K562 (cell line): ENCODE measurements around the gene MIX23. TPM values are rescaled to one million over a fixed set of nuclear protein-coding genes. Genes with fewer than 3 reads are reported as not detected.
A peak's percentile ranks its signal among the peaks of the same experiment; 100 is the strongest.

Experiments used
- EP300 ChIP-seq: IDR thresholded peaks from 2 replicates; pipeline ENCODE4 v1.6.1; 2012; ENCODE audit warnings: low read length, improper control_type of control experiment
- HDAC1 ChIP-seq, 2 experiments: fragments of 450-650 bp; IDR thresholded peaks; 2 replicates each; pipeline ENCODE4 v1.6.1; 2016 to 2017; ENCODE audit warnings: inconsistent platforms in 1 of 2, mild to moderate bottlenecking in 1 of 2, moderate library complexity in 1 of 2
- NCOA1 ChIP-seq: fragments of 450-650 bp; IDR thresholded peaks from 2 replicates; pipeline ENCODE4 v1.6.1; 2016; ENCODE audit warnings: low read depth
- PRPF4 ChIP-seq: fragments of 200-400 bp; formaldehyde crosslinking; IDR thresholded peaks from one replicate; pipeline ENCODE4 v1.6.1; 2017; ENCODE audit warnings: low read length, low read depth, mild to moderate bottlenecking; ENCODE audit not compliant: insufficient read depth, poor library complexity, severe bottlenecking
- STAT5A ChIP-seq: IDR thresholded peaks from 2 replicates; pipeline ENCODE4 v1.6.1; 2012; ENCODE audit warnings: low read length, inconsistent platforms, borderline replicate concordance
- TAL1 ChIP-seq: fragments of 450-650 bp; IDR thresholded peaks from 2 replicates; pipeline ENCODE4 v1.6.1; 2016; ENCODE audit warnings: mild to moderate bottlenecking
- THRB ChIP-seq: fragments of 450-650 bp; formaldehyde crosslinking; conservative IDR thresholded peaks from 2 replicates; pipeline ENCODE4 v1.4.0; 2022; ENCODE audit warnings: mild to moderate bottlenecking, missing genetic modification characterization
- TRIM24 ChIP-seq, 2 experiments: fragments of 450-650 bp; IDR thresholded peaks; 2 replicates each; pipeline ENCODE4 v1.6.1; 2016
- TSC22D4 ChIP-seq: fragments of 450-650 bp; IDR thresholded peaks from 2 replicates; pipeline ENCODE4 v1.6.1; 2016; ENCODE audit warnings: missing genetic modification characterization, missing biosample characterization, control low read depth
- UBTF ChIP-seq, 2 experiments: IDR thresholded peaks; 2 replicates each; pipeline ENCODE4 v1.6.1; 2012; ENCODE audit warnings: improper control_type of control experiment in 2 of 2, low read depth in 2 of 2, low read length in 2 of 2, borderline replicate concordance in 1 of 2
- ZNF79 ChIP-seq: fragments of 250-450 bp; sonication (Bioruptor Pico); IDR thresholded peaks from 2 replicates; pipeline ENCODE4 v1.4.0; 2020; ENCODE audit warnings: low read depth, mild to moderate bottlenecking, moderate library complexity
- polyA plus RNA-seq, 8 experiments: library from polyadenylated mRNA; depleted of rRNA in 4 of 8; stranded (reverse) in 5 of 8; unstranded in 3 of 8; fragments of >200 nt; fragmentation: Nextera tagmentation in 2 of 8; fragmentation: Illumina TruSeq in 1 of 8; extraction: Ambion mirVana in 2 of 8; extraction: Trizol in 1 of 8; gene quantifications; 2 replicates each; pipeline versions ENCODE4 v1.2.1 to v1.2.3, GENCODE V29; 2011 to 2014; ENCODE audit warnings: inconsistent platforms in 1 of 8, missing spikeins in 1 of 8
- total RNA-seq, 7 experiments: library from RNA; depleted of rRNA in 6 of 7; stranded (reverse); fragments of >200 nt in 6 of 7; fragmentation: Illumina TruSeq in 2 of 7; extraction: Trizol in 2 of 7; gene quantifications; 2 replicates each; pipeline versions ENCODE4 v1.2.1 to v1.2.3, GENCODE V29; 2011 to 2021; ENCODE audit warnings: low replicate concordance in 1 of 7
- TF ChIP-seq, protein P1 (sequence below), 2 experiments: fragments of 450-650 bp in 1 of 2; sonication (generic) in 1 of 2; formaldehyde crosslinking; conservative IDR thresholded peaks; 2 replicates each; pipeline versions ENCODE4 v1.4.0 to v1.8.1; 2020 to 2022; ENCODE audit warnings: mild to moderate bottlenecking in 1 of 2, missing genetic modification reagents in 1 of 2

MIX23 gene
- total and polyA plus RNA-seq, 9 of the 15 experiments (the other 6 are each of a cell fraction or from before 2014, with no cell fraction given): 45.5 to 185 (median 106) TPM

DNA sequence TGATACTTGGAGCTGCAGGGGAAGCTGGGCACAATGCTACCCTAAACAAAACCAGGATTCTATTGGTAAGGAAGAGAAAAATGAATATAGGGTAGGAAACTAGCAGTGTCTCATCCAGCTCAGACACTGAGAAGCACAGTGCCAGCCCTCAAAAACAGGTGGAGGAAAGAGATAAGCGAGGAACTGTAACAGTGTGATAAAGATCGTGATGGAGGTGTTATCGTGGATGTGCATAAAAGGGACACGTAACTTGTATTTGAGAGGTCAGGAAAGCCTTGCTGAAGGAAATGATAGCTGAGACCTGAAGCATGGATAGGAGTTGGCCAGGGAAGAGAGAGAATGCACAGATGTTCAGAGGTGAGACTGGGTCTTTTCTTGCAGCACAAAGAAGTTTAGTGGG lies 27.4 kb downstream of the MIX23 start (continued):
- TF ChIP-seq UBTF (IDR thresholded peaks at IDR 0.05; ENCODE audit: borderline replicate concordance in 1 of 2, low read depth in 2 of 2, low read length in 2 of 2): no peak
- TF ChIP-seq TRIM24 (IDR thresholded peaks at IDR 0.05): peak; percentile 60 to 77
- TF ChIP-seq THRB (CRISPR knock-in tag): no peak
- peak; percentile 32; the same call in 1 of the 2 replicates for TF ChIP-seq STAT5A
- TF ChIP-seq EP300: peak; percentile 75
- TF ChIP-seq PRPF4: no peak
- peak; percentile 88 for TF ChIP-seq TAL1
- no peak for TF ChIP-seq ZNF79 (CRISPR knock-in tag)
- 0 out of 2 replicates have a peak, but pooled peaks have one; percentile 28 for TF ChIP-seq NCOA1
- peak in 1 of 2 experiments; percentile 43; a peak in 1 of 4 replicates for TF ChIP-seq HDAC1 (IDR thresholded peaks at IDR 0.05)
- TF ChIP-seq, protein P1, sequence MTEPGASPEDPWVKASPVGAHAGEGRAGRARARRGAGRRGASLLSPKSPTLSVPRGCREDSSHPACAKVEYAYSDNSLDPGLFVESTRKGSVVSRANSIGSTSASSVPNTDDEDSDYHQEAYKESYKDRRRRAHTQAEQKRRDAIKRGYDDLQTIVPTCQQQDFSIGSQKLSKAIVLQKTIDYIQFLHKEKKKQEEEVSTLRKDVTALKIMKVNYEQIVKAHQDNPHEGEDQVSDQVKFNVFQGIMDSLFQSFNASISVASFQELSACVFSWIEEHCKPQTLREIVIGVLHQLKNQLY (CRISPR knock-in tag; conservative IDR thresholded peaks at IDR 0.05): no peak
- no peak for TF ChIP-seq TSC22D4 (tag)
- TF ChIP-seq, all 486 proteins: peak for 35
